Astrocyte (in vitro differentiated cells and primary cell): ENCODE results near the gene PTPRE. TPM values are rescaled to one million over a fixed set of nuclear protein-coding genes. Genes with fewer than 3 reads are reported as not detected.

Source experiments
- DNase-seq: peaks from one replicate; pipeline ENCODE4 v3.0.0-alpha.2; 2010; ENCODE audit warnings: low read depth
- FAIRE-seq: peaks from 2 replicates; lab custom pipeline; 2011; peaks lifted over from hg19 to GRCh38; lab: Jason Lieb, UNC
- H2AFZ ChIP-seq: 2 replicates; pipeline ENCODE4 v1.6.0; 2012; ENCODE audit warnings: low read depth, low read length, inconsistent platforms
- H3K27ac ChIP-seq: 2 replicates; pipeline ENCODE4 v1.5.1; 2011; ENCODE audit warnings: low read depth, low read length, inconsistent platforms
- H3K27me3 ChIP-seq: 2 replicates; pipeline ENCODE4 v1.6.0; 2011; ENCODE audit warnings: low read length, inconsistent platforms; ENCODE audit not compliant: insufficient read depth
- H3K36me3 ChIP-seq: 2 replicates; pipeline ENCODE4 v1.5.1; 2011; ENCODE audit warnings: low read length, inconsistent platforms; ENCODE audit not compliant: insufficient read depth
- H3K4me1 ChIP-seq: 2 replicates; pipeline ENCODE4 v1.5.1; 2011; ENCODE audit warnings: low read length, inconsistent platforms; ENCODE audit not compliant: insufficient read depth
- H3K4me2 ChIP-seq: 2 replicates; pipeline ENCODE4 v1.6.0; 2012; ENCODE audit warnings: low read length, inconsistent platforms
- H3K4me3 ChIP-seq: 2 replicates; pipeline ENCODE4 v1.5.1; 2011; ENCODE audit warnings: low read depth, mild to moderate bottlenecking, low read length, inconsistent platforms; ENCODE audit not compliant: insufficient read depth
- H3K79me2 ChIP-seq: 2 replicates; pipeline ENCODE4 v1.6.0; 2012; ENCODE audit warnings: mild to moderate bottlenecking, low read length, inconsistent platforms; ENCODE audit not compliant: insufficient read depth
- H3K9ac ChIP-seq: 2 replicates; pipeline ENCODE4 v1.6.0; 2012; ENCODE audit warnings: mild to moderate bottlenecking, low read length, inconsistent platforms
- H3K9me3 ChIP-seq: 2 replicates; pipeline ENCODE4 v1.5.1; 2012; ENCODE audit warnings: low read depth, mild to moderate bottlenecking, low read length, inconsistent platforms; ENCODE audit not compliant: insufficient read depth
- H4K20me1 ChIP-seq: 2 replicates; pipeline ENCODE4 v1.6.0; 2012; ENCODE audit warnings: low read length, inconsistent platforms; ENCODE audit not compliant: insufficient read depth
- H3K27ac Mint-ChIP-seq: one replicate; pipeline ENCODE4 v1.8.0; 2021; ENCODE audit warnings: mild to moderate bottlenecking, mixed read lengths; ENCODE audit not compliant: unreplicated experiment
- H3K27me3 Mint-ChIP-seq: one replicate; pipeline ENCODE4 v1.8.0; 2021; ENCODE audit warnings: low read depth, mixed read lengths; ENCODE audit not compliant: unreplicated experiment
- H3K36me3 Mint-ChIP-seq: one replicate; pipeline ENCODE4 v1.8.0; 2021; ENCODE audit warnings: low read depth, mixed read lengths; ENCODE audit not compliant: unreplicated experiment
- H3K4me1 Mint-ChIP-seq: one replicate; pipeline ENCODE4 v1.8.0; 2021; ENCODE audit warnings: low read depth, mixed read lengths; ENCODE audit not compliant: unreplicated experiment
- H3K4me3 Mint-ChIP-seq: one replicate; pipeline ENCODE4 v1.8.0; 2021; ENCODE audit warnings: mild to moderate bottlenecking, moderate library complexity, mixed read lengths; ENCODE audit not compliant: unreplicated experiment
- H3K9me3 Mint-ChIP-seq: one replicate; pipeline ENCODE4 v1.8.0; 2021; ENCODE audit warnings: mild to moderate bottlenecking, mixed read lengths; ENCODE audit not compliant: unreplicated experiment
- CTCF ChIP-seq: IDR thresholded peaks from 2 replicates; pipeline ENCODE4 v1.5.1; 2011; ENCODE audit warnings: low read depth, mild to moderate bottlenecking, inconsistent platforms, low read length, moderate library complexity; ENCODE audit not compliant: insufficient read depth
- EZH2 ChIP-seq: IDR thresholded peaks from 2 replicates; pipeline ENCODE4 v1.6.1; 2012; ENCODE audit warnings: mild to moderate bottlenecking, low read length, inconsistent platforms; ENCODE audit not compliant: insufficient read depth
- total RNA-seq: library from RNA; stranded (reverse); gene quantifications from 2 replicates; pipeline ENCODE4 v1.2.1, GENCODE V29; 2021

Gene PTPRE
- total RNA-seq, 1 donor from 2014 or later = 14.1 TPM

- no peak for TF ChIP-seq CTCF
- no peak for TF ChIP-seq EZH2
- Histone ChIP-seq H3K9ac (no peak overlapping the region), H3K4me1 (peaks cover 21% of the 10 kb centered on the region), H3K27me3 (no peaks in the 10 kb centered on the region), H3K27ac (no peak overlapping the region), H3K79me2 (peaks cover 2% of the 10 kb centered on the region), H4K20me1 (no peaks in the 10 kb centered on the region), H3K36me3 (no peaks in the 10 kb centered on the region), H3K4me2 (no peak overlapping the region), H2AFZ (no peak overlapping the region), H3K4me3 (no peak overlapping the region), H3K9me3 (no peaks in the 10 kb centered on the region)
- H3K27me3 Mint-ChIP-seq = no peaks in the 10 kb centered on the region
- no peak overlapping the region for H3K27ac Mint-ChIP-seq
- peaks cover 2% of the 10 kb centered on the region for H3K36me3 Mint-ChIP-seq
- H3K4me1 Mint-ChIP-seq = peaks cover 55% of the 10 kb centered on the region
- no peak overlapping the region for H3K4me3 Mint-ChIP-seq
- H3K9me3 Mint-ChIP-seq = no peaks in the 10 kb centered on the region
- FAIRE-seq (no peak), DNase-seq (no peak)
Observed at GRCh38 chr10:127972751-127973357, 66.0 kb downstream of the PTPRE start.

GRCh38 chr10:127973791-127974311, 66.9 kb downstream of the PTPRE start:
- no peak for FAIRE-seq
- Mint-ChIP-seq H3K36me3 (peaks cover 2% of the 10 kb centered on the region), H3K27me3 (no peaks in the 10 kb centered on the region), H3K4me3 (no peak overlapping the region), H3K4me1 (peaks cover 52% of the 10 kb centered on the region), H3K27ac (peak overlapping the region; percentile 35), H3K9me3 (no peaks in the 10 kb centered on the region)
- DNase-seq = no peak
- peaks cover 2% of the 10 kb centered on the region for H3K79me2 ChIP-seq
- peaks cover 27% of the 10 kb centered on the region for H3K4me1 ChIP-seq
- no peak overlapping the region for H2AFZ ChIP-seq
- H3K9me3 ChIP-seq = no peaks in the 10 kb centered on the region
- no peaks in the 10 kb centered on the region for H4K20me1 ChIP-seq
- H3K4me2 ChIP-seq = no peak overlapping the region
- H3K4me3 ChIP-seq = no peak overlapping the region
- no peak overlapping the region for H3K27ac ChIP-seq
- TF ChIP-seq CTCF (no peak), EZH2 (no peak)
- H3K9ac ChIP-seq = no peak overlapping the region
- no peaks in the 10 kb centered on the region for H3K36me3 ChIP-seq
- no peaks in the 10 kb centered on the region for H3K27me3 ChIP-seq

- Histone ChIP-seq H3K4me2 (no peak overlapping the region), H3K27me3 (no peaks in the 10 kb centered on the region), H3K4me3 (no peak overlapping the region), H3K9ac (no peak overlapping the region), H2AFZ (no peak overlapping the region), H3K4me1 (peaks cover 27% of the 10 kb centered on the region), H3K36me3 (no peaks in the 10 kb centered on the region), H3K9me3 (no peaks in the 10 kb centered on the region), H3K79me2 (peaks cover 2% of the 10 kb centered on the region), H3K27ac (no peak overlapping the region), H4K20me1 (no peaks in the 10 kb centered on the region)
- DNase-seq = no peak
- Mint-ChIP-seq H3K4me1 (peaks cover 49% of the 10 kb centered on the region), H3K4me3 (no peak overlapping the region), H3K9me3 (peaks cover 3% of the 10 kb centered on the region), H3K36me3 (peaks cover 2% of the 10 kb centered on the region), H3K27me3 (no peaks in the 10 kb centered on the region), H3K27ac (peak overlapping the region; percentile 54)
- FAIRE-seq = no peak
- TF ChIP-seq CTCF (no peak), EZH2 (no peak)
Observed at GRCh38 chr10:127974911-127975310, 68.0 kb downstream of the PTPRE start.
